ENCODE results near the gene TXNRD3.

Gene TXNRD3

GRCh38 chr3:126671521-126671920 is 16.6 kb upstream of the TXNRD3 start:
- no peak for DNase-seq

GRCh38 chr3:126668450-126669401 is 13.8 kb upstream of the TXNRD3 start:
- no peak for DNase-seq

- no peak for DNase-seq
Observed at GRCh38 chr3:126667631-126668449, 12.9 kb upstream of the TXNRD3 start.

GRCh38 chr3:126666658-126667528 is 12.0 kb upstream of the TXNRD3 start:
- no peak for DNase-seq

GRCh38 chr3:126665959-126666657 is 11.2 kb upstream of the TXNRD3 start:
- no peak for DNase-seq

GRCh38 chr3:126665221-126665936 is 10.5 kb upstream of the TXNRD3 start:
- no peak for DNase-seq

GRCh38 chr3:126664591-126665214 is 9.8 kb upstream of the TXNRD3 start:
- DNase-seq = no peak

GRCh38 chr3:126663750-126664149 is 8.8 kb upstream of the TXNRD3 start:
- no peak for DNase-seq

GRCh38 chr3:126663257-126663656 is 8.3 kb upstream of the TXNRD3 start:
- DNase-seq = no peak

GRCh38 chr3:126661532-126662364 is 6.8 kb upstream of the TXNRD3 start:
- DNase-seq = no peak

GRCh38 chr3:126659915-126660886 is 5.3 kb upstream of the TXNRD3 start:
- no peak for DNase-seq

- no peak for DNase-seq
Observed at GRCh38 chr3:126658584-126658983, 3.7 kb upstream of the TXNRD3 start.

GRCh38 chr3:126657901-126658300 is 3.0 kb upstream of the TXNRD3 start:
- no peak for DNase-seq

GRCh38 chr3:126656371-126657134 is 1.6 kb upstream of the TXNRD3 start:
- DNase-seq = no peak

GRCh38 chr3:126655887-126656286 is 963 bp upstream of the TXNRD3 start:
- no peak for DNase-seq

GRCh38 chr3:126649556-126650092 is 5.3 kb downstream of the TXNRD3 start:
- no peak for DNase-seq

GRCh38 chr3:126646674-126647073 is 8.2 kb downstream of the TXNRD3 start:
- DNase-seq = no peak

- no peak for DNase-seq
Observed at GRCh38 chr3:126644615-126645014, 10.3 kb downstream of the TXNRD3 start.

Measured in amniotic stem cell (primary cell).